H1 (cell line): ENCODE results near the gene IL2RA. TPM values are rescaled to one million over a fixed set of nuclear protein-coding genes. Genes with fewer than 3 reads are reported as not detected.

Experiments
- CTCF ChIA-PET: fragments of 300-600 bp; sonication (Branson Sonifier 250); formaldehyde crosslinking; loops from one replicate; lab custom pipeline; 2021; ENCODE audit not compliant: partially characterized antibody; lab: Charles Lee
- POLR2A ChIA-PET: fragments of 300-600 bp; sonication (Branson Sonifier 250); formaldehyde crosslinking; loops from one replicate; lab custom pipeline; 2021; ENCODE audit warnings: inconsistent platforms; ENCODE audit not compliant: partially characterized antibody; lab: Charles Lee
- DNase-seq, 2 experiments: peaks; one replicate each; pipeline versions ENCODE4 v3.0.0 to v3.0.0-alpha.2; 2010 to 2022; ENCODE audit warnings: low spot score in 2 of 2, low read depth in 1 of 2, mixed read lengths in 1 of 2
- FAIRE-seq: peaks from 2 replicates; lab custom pipeline; 2011; peaks lifted over from hg19 to GRCh38; lab: Jason Lieb, UNC
- H2AFZ ChIP-seq: 2 replicates; pipeline ENCODE4 v1.8.1; 2012; ENCODE audit warnings: low read length, inconsistent platforms
- H2AK5ac ChIP-seq: 2 replicates; pipeline ENCODE4 v1.6.1; 2013; ENCODE audit warnings: low read depth, low read length
- H2BK120ac ChIP-seq: replicated peaks from 2 replicates; pipeline ENCODE3; 2013; ENCODE audit warnings: low read depth, low read length, inconsistent platforms
- H2BK12ac ChIP-seq: 2 replicates; pipeline ENCODE4 v1.6.1; 2013; ENCODE audit warnings: low read depth, low read length
- H2BK15ac ChIP-seq: 2 replicates; pipeline ENCODE4 v1.6.1; 2013; ENCODE audit warnings: low read length
- H2BK20ac ChIP-seq: 2 replicates; pipeline ENCODE4 v1.6.1; 2013; ENCODE audit warnings: low read length
- H2BK5ac ChIP-seq: 2 replicates; pipeline ENCODE4 v1.6.1; 2013; ENCODE audit warnings: low read depth, low read length
- H3K14ac ChIP-seq: 2 replicates; pipeline ENCODE4 v1.6.1; 2013; ENCODE audit warnings: inconsistent platforms; ENCODE audit not compliant: insufficient read length
- H3K18ac ChIP-seq: 2 replicates; pipeline ENCODE4 v1.6.1; 2013; ENCODE audit warnings: low read length; ENCODE audit errors: extremely low read depth
- H3K23ac ChIP-seq: 2 replicates; pipeline ENCODE4 v1.6.1; 2013; ENCODE audit warnings: inconsistent platforms; ENCODE audit not compliant: insufficient read length
- H3K23me2 ChIP-seq: 2 replicates; pipeline ENCODE4 v1.6.1; 2013; ENCODE audit warnings: low read depth, low read length
- H3K27ac ChIP-seq: 2 replicates; pipeline ENCODE4 v1.6.1; 2011; ENCODE audit warnings: low read depth, low read length, inconsistent platforms
- H3K27me3 ChIP-seq, 4 experiments: replicated peaks in 1 of 4; 1 replicate in 1 of 4; 2 replicates in 3 of 4; pipeline versions ENCODE4 v1.6.1 to v1.8.1; 2011 to 2013; ENCODE audit warnings: low read length in 3 of 4, mild to moderate bottlenecking in 3 of 4, inconsistent platforms in 2 of 4, mixed read lengths in 2 of 4, moderate library complexity in 1 of 4; ENCODE audit not compliant: control insufficient read depth in 3 of 4, insufficient read depth in 3 of 4; ENCODE audit errors: extremely low read depth in 1 of 4
- H3K36me3 ChIP-seq, 4 experiments: 2 replicates each; pipeline versions ENCODE4 v1.6.1 to v1.8.1; 2011 to 2013; ENCODE audit warnings: mild to moderate bottlenecking in 4 of 4, low read length in 3 of 4, moderate library complexity in 2 of 4, control low read depth in 1 of 4, inconsistent platforms in 1 of 4; ENCODE audit not compliant: insufficient read depth in 4 of 4, control insufficient read depth in 2 of 4
- H3K4ac ChIP-seq: replicated peaks from 2 replicates; pipeline ENCODE3; 2013; ENCODE audit warnings: low read length, low read depth, mixed read lengths, inconsistent platforms; ENCODE audit not compliant: insufficient read length
- H3K4me1 ChIP-seq, 4 experiments: replicated peaks in 1 of 4; 1 replicate in 1 of 4; 2 replicates in 3 of 4; pipeline versions ENCODE4 v1.6.1 to v1.8.1; 2011 to 2013; ENCODE audit warnings: low read length in 3 of 4, inconsistent platforms in 2 of 4, mixed read lengths in 1 of 4; ENCODE audit not compliant: insufficient read depth in 4 of 4, control insufficient read depth in 3 of 4
- H3K4me2 ChIP-seq, 2 experiments: 2 replicates each; pipeline versions ENCODE4 v1.6.1 to v1.8.1; 2011 to 2013; ENCODE audit warnings: low read depth in 2 of 2, low read length in 2 of 2, control low read depth in 1 of 2, inconsistent platforms in 1 of 2, mild to moderate bottlenecking in 1 of 2; ENCODE audit not compliant: insufficient read depth in 1 of 2
- H3K4me3 ChIP-seq, 4 experiments: fragments of 200-600, 300-600 bp in 1 of 4; sonication (generic), shearing (Covaris generic), sonication (Bioruptor Twin) in 1 of 4; 2 replicates each; pipeline versions ENCODE4 v1.5.1 to v1.8.1; 2011 to 2016; ENCODE audit warnings: low read length in 4 of 4, low read depth in 3 of 4, control low read depth in 2 of 4, inconsistent platforms in 2 of 4, mild to moderate bottlenecking in 2 of 4, mixed read lengths in 1 of 4, moderate library complexity in 1 of 4; ENCODE audit not compliant: insufficient read depth in 2 of 4; ENCODE audit errors: extremely low read depth in 1 of 4
- H3K56ac ChIP-seq: replicated peaks from 2 replicates; pipeline ENCODE3; 2013; ENCODE audit warnings: low read depth, mild to moderate bottlenecking, mixed read lengths, low read length, inconsistent platforms; ENCODE audit not compliant: insufficient read length
- H3K79me1 ChIP-seq: 2 replicates; pipeline ENCODE4 v1.6.1; 2013; ENCODE audit warnings: low read depth, low read length, control low read depth
- H3K79me2 ChIP-seq, 2 experiments: 2 replicates each; pipeline versions ENCODE4 v1.6.1 to v1.8.1; 2012 to 2013; ENCODE audit warnings: low read length in 2 of 2, mild to moderate bottlenecking in 2 of 2, inconsistent platforms in 1 of 2; ENCODE audit not compliant: insufficient read depth in 2 of 2, control insufficient read depth in 1 of 2
- H3K9ac ChIP-seq, 4 experiments: replicated peaks in 1 of 4; 1 replicate in 1 of 4; 2 replicates in 3 of 4; pipeline versions ENCODE4 v1.6.1 to v1.8.1; 2011 to 2013; ENCODE audit warnings: low read depth in 3 of 4, low read length in 3 of 4, control low read depth in 2 of 4, mild to moderate bottlenecking in 2 of 4, moderate library complexity in 2 of 4, inconsistent platforms in 1 of 4; ENCODE audit errors: extremely low read depth in 1 of 4
- H3K9me3 ChIP-seq, 2 experiments: 2 replicates each; pipeline versions ENCODE4 v1.6.1 to v1.8.1; 2012 to 2013; ENCODE audit warnings: mild to moderate bottlenecking in 2 of 2, moderate library complexity in 2 of 2, control low read depth in 1 of 2, inconsistent platforms in 1 of 2, low read depth in 1 of 2, low read length in 1 of 2, mixed read lengths in 1 of 2; ENCODE audit not compliant: insufficient read depth in 2 of 2
- H4K20me1 ChIP-seq, 2 experiments: replicated peaks in 1 of 2; 2 replicates each; pipeline versions ENCODE3 to v1.8.1; 2011 to 2013; ENCODE audit warnings: inconsistent platforms in 2 of 2, low read length in 2 of 2, mild to moderate bottlenecking in 1 of 2; ENCODE audit not compliant: insufficient read depth in 2 of 2, control insufficient read depth in 1 of 2
- H4K5ac ChIP-seq: 2 replicates; pipeline ENCODE4 v1.6.1; 2013; ENCODE audit warnings: low read length, low read depth, mixed read lengths, inconsistent platforms; ENCODE audit not compliant: insufficient read length
- H4K8ac ChIP-seq: 2 replicates; pipeline ENCODE4 v1.8.0; 2013; ENCODE audit warnings: mild to moderate bottlenecking, moderate library complexity, low read length, inconsistent platforms; ENCODE audit not compliant: insufficient read depth; ENCODE audit errors: extremely low read depth
- H4K91ac ChIP-seq: replicated peaks from 2 replicates; pipeline ENCODE3; 2013; ENCODE audit warnings: low read length, mixed read lengths, inconsistent platforms; ENCODE audit not compliant: insufficient read length
- CBX8 ChIP-seq: fragments of 300-800, 300-1000 bp; sonication (generic); IDR thresholded peaks from 2 replicates; pipeline ENCODE4 v1.7.1; 2016; ENCODE audit warnings: low read depth, low read length, borderline replicate concordance
- EP300 ChIP-seq, 2 experiments: IDR thresholded peaks; 1 replicate in 1 of 2; 2 replicates in 1 of 2; pipeline ENCODE4 v1.6.1; 2011 to 2012; ENCODE audit warnings: low read depth in 2 of 2, low read length in 2 of 2, mild to moderate bottlenecking in 2 of 2, borderline replicate concordance in 1 of 2, inconsistent platforms in 1 of 2, moderate library complexity in 1 of 2
- FOSL1 ChIP-seq: IDR thresholded peaks from 2 replicates; pipeline ENCODE4 v1.6.1; 2011; ENCODE audit warnings: mild to moderate bottlenecking, low read depth, low read length, moderate library complexity; ENCODE audit not compliant: insufficient read depth
- HDAC6 ChIP-seq: IDR thresholded peaks from one replicate; pipeline ENCODE4 v1.7.1; 2012; ENCODE audit warnings: low read depth, mild to moderate bottlenecking, inconsistent platforms, low read length, moderate library complexity
- MAFK ChIP-seq: IDR thresholded peaks from 2 replicates; pipeline ENCODE4 v1.6.1; 2012; ENCODE audit warnings: low read depth, mild to moderate bottlenecking, improper control_type of control experiment, low read length
- POLR2A ChIP-seq, 2 experiments: IDR thresholded peaks; 1 replicate in 1 of 2; 2 replicates in 1 of 2; pipeline ENCODE4 v1.6.1; 2011; ENCODE audit warnings: low read depth in 2 of 2, low read length in 2 of 2, mild to moderate bottlenecking in 2 of 2; ENCODE audit errors: control extremely low read depth in 1 of 2
- SP1 ChIP-seq: IDR thresholded peaks from 2 replicates; pipeline ENCODE4 v1.6.1; 2011; ENCODE audit warnings: low read depth, low read length
- TBP ChIP-seq: IDR thresholded peaks from 2 replicates; pipeline ENCODE4 v1.6.1; 2011; ENCODE audit warnings: low read depth, low read length, improper control_type of control experiment
- USF2 ChIP-seq: IDR thresholded peaks from 2 replicates; pipeline ENCODE4 v1.6.1; 2011; ENCODE audit warnings: low read length, improper control_type of control experiment
- WGBS, 2 experiments: shearing (Covaris generic) in 1 of 2; methylation state at CpG; one replicate each; pipeline versions ENCODE4 v1.1.6 to v1.1.7; 2013 to 2015; ENCODE audit warnings: low lambda C conversion rate in 2 of 2, mixed read lengths in 2 of 2, inconsistent platforms in 1 of 2, low coverage in 1 of 2, missing lambda C conversion rate in 1 of 2; ENCODE audit not compliant: insufficient replicate concordance in 2 of 2, insufficient coverage in 1 of 2, insufficient read length in 1 of 2; ENCODE audit errors: extremely low coverage in 1 of 2, missing lambda C conversion rate in 1 of 2; 5-methylcytosine and 5-hydroxymethylcytosine counted together
- polyA plus RNA-seq, 7 experiments: library from polyadenylated mRNA; depleted of rRNA in 3 of 7; stranded (reverse) in 5 of 7; unstranded in 2 of 7; fragments of >200 nt in 5 of 7; fragments of 200-250 nt in 2 of 7; gene quantifications; 1 replicate in 5 of 7; 2 replicates in 1 of 7; 4 replicates in 1 of 7; pipeline versions ENCODE4 v1.2.1 to v1.2.3, GENCODE V29; 2011 to 2013; ENCODE audit warnings: missing spikeins in 2 of 7, mixed read lengths in 2 of 7
- total RNA-seq: library from RNA; stranded (reverse); fragmentation: NEBNext Ultra II Directional; extraction: Animal tissue kit (Norgen Biotek cat#: 25700); gene quantifications from 2 replicates; pipeline ENCODE4 v1.2.1, GENCODE V29; 2021

The IL2RA gene
- total and polyA plus RNA-seq, 2 of the 8 experiments (the other 6 are each of a cell fraction or from before 2014, with no cell fraction given): not detected

GRCh38 chr10:6068422-6068821, 6.3 kb upstream of the IL2RA start:
- no peak overlapping the region for H3K56ac ChIP-seq
- ChIA-PET POLR2A (interaction anchor here (1.2 kb wide), 1 partner anchor 9 kb away, joined by 3 read pairs; no protein-coding TSS in a partner anchor), CTCF (interaction anchor here (1.9 to 2.5 kb wide), 2 partner anchors 18 to 54 kb away, joined by 8 to 11 read pairs; no protein-coding TSS in a partner anchor)
- H3K4me1 ChIP-seq: no peaks in the 10 kb centered on the region
- H2BK15ac ChIP-seq: no peak overlapping the region
- no peak overlapping the region for H2AK5ac ChIP-seq
- no peak overlapping the region for H4K91ac ChIP-seq
- no peak overlapping the region for H3K9ac ChIP-seq
- H2BK5ac ChIP-seq: no peak overlapping the region
- H3K4ac ChIP-seq: no peak overlapping the region
- no peak overlapping the region for H2BK20ac ChIP-seq
- no peaks in the 10 kb centered on the region for H3K36me3 ChIP-seq
- no peaks in the 10 kb centered on the region for H3K23me2 ChIP-seq
- H3K79me1 ChIP-seq: no peaks in the 10 kb centered on the region
- 84% methylated on average over 8 of the region's 8 CpGs; no CpG with 5 or more reads in 1 of the 2 experiments for WGBS, 2 experiments
- H4K8ac ChIP-seq: no peak overlapping the region
- H3K27me3 ChIP-seq: no peaks in the 10 kb centered on the region
- TF ChIP-seq USF2: no peak
- no peak for TF ChIP-seq HDAC6
- no peak for TF ChIP-seq POLR2A (IDR thresholded peaks at IDR 0.05; ENCODE audit: control extremely low read depth in 1 of 2, low read depth in 2 of 2, low read length in 2 of 2)
- TF ChIP-seq EP300 (IDR thresholded peaks at IDR 0.05; ENCODE audit: borderline replicate concordance in 1 of 2, low read depth in 2 of 2, low read length in 2 of 2): no peak
- no peak for TF ChIP-seq TBP
- TF ChIP-seq CBX8: no peak
- no peak for TF ChIP-seq MAFK
- TF ChIP-seq FOSL1: no peak
- TF ChIP-seq SP1: no peak
- no peaks in the 10 kb centered on the region for H3K79me2 ChIP-seq
- no peak overlapping the region for H3K27ac ChIP-seq
- H4K20me1 ChIP-seq: no peaks in the 10 kb centered on the region
- FAIRE-seq (no peak), DNase-seq (no peak)
- no peak overlapping the region for H3K23ac ChIP-seq
- H2BK120ac ChIP-seq: no peak overlapping the region
- no peak overlapping the region for H3K4me2 ChIP-seq
- H2AFZ ChIP-seq: no peak overlapping the region
- no peaks in the 10 kb centered on the region for H3K9me3 ChIP-seq
- H3K14ac ChIP-seq: no peak overlapping the region
- H3K18ac ChIP-seq: no peak overlapping the region
- no peak overlapping the region for H4K5ac ChIP-seq
- H3K4me3 ChIP-seq: no peak overlapping the region
- H2BK12ac ChIP-seq: no peak overlapping the region
